ENCODE results near the gene DEFB123.

DEFB123 gene

GRCh38 chr20:31472395-31473330 lies 32.2 kb downstream of the DEFB123 start:
- DNase-seq (ENCODE audit: low read depth, low spot score): no peak
- no peaks in the 10 kb centered on the region for H3K36me3 ChIP-seq (ENCODE audit: insufficient read depth, low read length)
- H3K9ac ChIP-seq (ENCODE audit: insufficient read length): no peak overlapping the region
- no peaks in the 10 kb centered on the region for H3K9me3 ChIP-seq (ENCODE audit: low read depth, low read length)
- TF ChIP-seq FOXP2 (optimal IDR thresholded peaks at IDR 0.05; ENCODE audit: control extremely low read depth, extremely low read length, insufficient read depth) (no peak), EZH2 (IDR thresholded peaks at IDR 0.05) (no peak), POLR2AphosphoS5 (IDR thresholded peaks at IDR 0.05; ENCODE audit: borderline replicate concordance, low read depth, low read length) (no peak)
- H3K27ac ChIP-seq: no peak overlapping the region
- no peak overlapping the region for H3K4me3 ChIP-seq

GRCh38 chr20:31473331-31474096 lies 33.1 kb downstream of the DEFB123 start:
- Histone ChIP-seq H3K36me3 (ENCODE audit: insufficient read depth, low read length) (no peaks in the 10 kb centered on the region), H3K4me3 (no peak overlapping the region), H3K27ac (no peak overlapping the region), H3K9me3 (ENCODE audit: low read depth, low read length) (no peaks in the 10 kb centered on the region), H3K9ac (ENCODE audit: insufficient read length) (no peak overlapping the region)
- TF ChIP-seq EZH2 (IDR thresholded peaks at IDR 0.05): no peak
- no peak for TF ChIP-seq POLR2AphosphoS5 (IDR thresholded peaks at IDR 0.05; ENCODE audit: borderline replicate concordance, low read depth, low read length)
- no peak for DNase-seq (ENCODE audit: low read depth, low spot score)

- Histone ChIP-seq H3K36me3 (ENCODE audit: insufficient read depth, low read length) (no peaks in the 10 kb centered on the region), H3K9ac (ENCODE audit: insufficient read length) (no peak overlapping the region), H3K4me3 (no peak overlapping the region), H3K9me3 (ENCODE audit: low read depth, low read length) (no peaks in the 10 kb centered on the region), H3K27ac (no peak overlapping the region)
- no peak for TF ChIP-seq POLR2AphosphoS5 (IDR thresholded peaks at IDR 0.05; ENCODE audit: borderline replicate concordance, low read depth, low read length)
- TF ChIP-seq FOXP2 (optimal IDR thresholded peaks at IDR 0.05; ENCODE audit: control extremely low read depth, extremely low read length, insufficient read depth): no peak
- no peak for TF ChIP-seq EZH2 (IDR thresholded peaks at IDR 0.05)
- no peak for DNase-seq (ENCODE audit: low read depth, low spot score)
Measured at GRCh38 chr20:31474097-31474436, 33.6 kb downstream of the DEFB123 start.

- Histone ChIP-seq H3K4me3 (no peak within 1 kb of the TSS), H3K9me3 (ENCODE audit: low read depth, low read length) (no peaks in the 10 kb centered on the region), H3K9ac (ENCODE audit: insufficient read length) (no peak within 1 kb of the TSS), H3K27ac (no peak within 1 kb of the TSS), H3K36me3 (ENCODE audit: insufficient read depth, low read length) (no peaks in the 10 kb centered on the region)
- TF ChIP-seq POLR2AphosphoS5 (IDR thresholded peaks at IDR 0.05; ENCODE audit: borderline replicate concordance, low read depth, low read length) (no peak), FOXP2 (optimal IDR thresholded peaks at IDR 0.05; ENCODE audit: control extremely low read depth, extremely low read length, insufficient read depth) (no peak), EZH2 (IDR thresholded peaks at IDR 0.05) (no peak)
- DNase-seq (ENCODE audit: low read depth, low spot score): no peak
Measured at GRCh38 chr20:31474758-31475427, 34.5 kb downstream of the DEFB123 start, which contains the start of the genes DEFB124 and REM1. Gene DEFB124 (minus strand): TSS chr20:31475127. CDS start chr20:31473013, 2,114 bp downstream. Gene REM1 (plus strand): TSS chr20:31475288. CDS start chr20:31476446, 1,158 bp downstream.

- Histone ChIP-seq H3K9me3 (ENCODE audit: low read depth, low read length) (no peaks in the 10 kb centered on the region), H3K36me3 (ENCODE audit: insufficient read depth, low read length) (no peaks in the 10 kb centered on the region), H3K4me3 (no peak overlapping the region), H3K27ac (no peak overlapping the region), H3K9ac (ENCODE audit: insufficient read length) (no peak overlapping the region)
- DNase-seq (ENCODE audit: low read depth, low spot score): no peak
- no peak for TF ChIP-seq EZH2 (IDR thresholded peaks at IDR 0.05)
- no peak for TF ChIP-seq POLR2AphosphoS5 (IDR thresholded peaks at IDR 0.05; ENCODE audit: borderline replicate concordance, low read depth, low read length)
- TF ChIP-seq FOXP2 (optimal IDR thresholded peaks at IDR 0.05; ENCODE audit: control extremely low read depth, extremely low read length, insufficient read depth): no peak
Measured at GRCh38 chr20:31475472-31476293, 35.3 kb downstream of the DEFB123 start.

GRCh38 chr20:31476294-31476585 lies 35.8 kb downstream of the DEFB123 start:
- TF ChIP-seq POLR2AphosphoS5 (IDR thresholded peaks at IDR 0.05; ENCODE audit: borderline replicate concordance, low read depth, low read length) (no peak), FOXP2 (optimal IDR thresholded peaks at IDR 0.05; ENCODE audit: control extremely low read depth, extremely low read length, insufficient read depth) (no peak), EZH2 (IDR thresholded peaks at IDR 0.05) (no peak)
- H3K36me3 ChIP-seq (ENCODE audit: insufficient read depth, low read length): no peaks in the 10 kb centered on the region
- H3K9ac ChIP-seq (ENCODE audit: insufficient read length): no peak overlapping the region
- no peak overlapping the region for H3K27ac ChIP-seq
- DNase-seq (ENCODE audit: low read depth, low spot score): no peak
- H3K9me3 ChIP-seq (ENCODE audit: low read depth, low read length): no peaks in the 10 kb centered on the region
- no peak overlapping the region for H3K4me3 ChIP-seq

- no peak for DNase-seq (ENCODE audit: low read depth, low spot score)
- no peak overlapping the region for H3K4me3 ChIP-seq
Measured at GRCh38 chr20:31476643-31477215, 36.3 kb downstream of the DEFB123 start.

More at GRCh38 chr20:31476643-31477215, 36.3 kb downstream of the DEFB123 start:
- Histone ChIP-seq H3K9me3 (ENCODE audit: low read depth, low read length) (no peaks in the 10 kb centered on the region), H3K27ac (no peak overlapping the region), H3K9ac (ENCODE audit: insufficient read length) (no peak overlapping the region), H3K36me3 (ENCODE audit: insufficient read depth, low read length) (no peaks in the 10 kb centered on the region)
- no peak for TF ChIP-seq POLR2AphosphoS5 (IDR thresholded peaks at IDR 0.05; ENCODE audit: borderline replicate concordance, low read depth, low read length)

Data from SK-N-MC (cell line).